Esophagus muscularis mucosa (tissue), 3 donors: Measurements from ENCODE around the gene PLAAT1.

Source experiments
- POLR2A ChIP-seq: fragments of 450-650 bp; IDR thresholded peaks from one replicate; pipeline ENCODE4 v1.6.1; 2017; ENCODE audit warnings: antibody characterized with exemption, moderate library complexity, mild to moderate bottlenecking, low read depth
- TF ChIP-seq, protein P1 (sequence below), 3 experiments: fragments of 200-600 bp in 2 of 3; fragments of 450-650 bp in 1 of 3; sonication (generic) in 2 of 3; IDR thresholded peaks; one replicate each; pipeline ENCODE4 v1.5.1; 2017 to 2019; ENCODE audit warnings: antibody characterized with exemption in 3 of 3, mild to moderate bottlenecking in 2 of 3, moderate library complexity in 1 of 3

DNA sequence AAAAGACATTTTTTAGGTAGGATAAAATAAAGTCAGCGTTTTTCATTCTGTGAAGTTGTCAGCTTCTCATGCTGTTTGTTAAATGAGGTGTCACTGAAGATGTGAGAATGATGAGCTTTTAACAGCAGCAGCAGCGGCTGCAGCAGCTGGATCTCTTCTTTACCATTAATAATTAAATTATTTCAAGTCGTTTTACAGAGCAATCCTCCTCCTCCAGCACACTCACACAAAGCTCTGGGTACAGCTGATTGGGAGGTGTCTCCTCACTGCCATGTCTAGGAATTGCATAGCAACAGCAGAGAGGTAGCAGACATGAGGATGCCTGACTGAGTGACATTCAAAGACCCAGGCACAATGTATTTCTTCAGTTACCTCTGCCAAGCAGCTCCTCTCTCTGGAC lies 46.7 kb upstream of the PLAAT1 start:
- TF ChIP-seq, protein P1, sequence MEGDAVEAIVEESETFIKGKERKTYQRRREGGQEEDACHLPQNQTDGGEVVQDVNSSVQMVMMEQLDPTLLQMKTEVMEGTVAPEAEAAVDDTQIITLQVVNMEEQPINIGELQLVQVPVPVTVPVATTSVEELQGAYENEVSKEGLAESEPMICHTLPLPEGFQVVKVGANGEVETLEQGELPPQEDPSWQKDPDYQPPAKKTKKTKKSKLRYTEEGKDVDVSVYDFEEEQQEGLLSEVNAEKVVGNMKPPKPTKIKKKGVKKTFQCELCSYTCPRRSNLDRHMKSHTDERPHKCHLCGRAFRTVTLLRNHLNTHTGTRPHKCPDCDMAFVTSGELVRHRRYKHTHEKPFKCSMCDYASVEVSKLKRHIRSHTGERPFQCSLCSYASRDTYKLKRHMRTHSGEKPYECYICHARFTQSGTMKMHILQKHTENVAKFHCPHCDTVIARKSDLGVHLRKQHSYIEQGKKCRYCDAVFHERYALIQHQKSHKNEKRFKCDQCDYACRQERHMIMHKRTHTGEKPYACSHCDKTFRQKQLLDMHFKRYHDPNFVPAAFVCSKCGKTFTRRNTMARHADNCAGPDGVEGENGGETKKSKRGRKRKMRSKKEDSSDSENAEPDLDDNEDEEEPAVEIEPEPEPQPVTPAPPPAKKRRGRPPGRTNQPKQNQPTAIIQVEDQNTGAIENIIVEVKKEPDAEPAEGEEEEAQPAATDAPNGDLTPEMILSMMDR (IDR thresholded peaks at IDR 0.05), result no peak
- TF ChIP-seq POLR2A, result no peak
